HepG2 (cell line): ENCODE data around the gene SLC38A1. TPM values are rescaled to one million over a fixed set of nuclear protein-coding genes. Genes with fewer than 3 reads are reported as not detected.
"Not testable (repeated sequence)": the region's sequence is repeated elsewhere in the genome, so short reads cannot be mapped to it uniquely, and the experiment has no call there.

ENCODE experiments used
- ATAC-seq: fragments of 200-7000 bp; cut with Tn5 transposase; 3 replicates; pipeline ENCODE4 v1.9.1; 2020; ENCODE audit warnings: mild to moderate bottlenecking, moderate library complexity
- BruUV-seq: library from RNA; stranded (reverse); fragments of 400-500 nt; replicated peaks from 2 replicates; lab custom pipeline; 2021; lab: Mats Ljungman, UMichigan
- CTCF ChIA-PET: fragments of 300-600 bp; formaldehyde crosslinking; extraction: SDS; loops from one replicate; lab custom pipeline; 2021; ENCODE audit warnings: low total read pairs, inconsistent platforms, low intra/inter-chr PET ratio; lab: Yijun Ruan, JAX
- POLR2A ChIA-PET: fragments of 350-600 bp; sonication (Branson Sonifier 250); formaldehyde crosslinking; loops from one replicate; lab custom pipeline; 2020; ENCODE audit warnings: antibody characterized with exemption, inconsistent platforms; lab: Yijun Ruan, JAX
- DNase-seq: peaks from one replicate; pipeline ENCODE4 v3.0.0-alpha.2; 2015; ENCODE audit warnings: low spot score
- FAIRE-seq: peaks from 3 replicates; lab custom pipeline; 2011; peaks lifted over from hg19 to GRCh38; lab: Jason Lieb, UNC
- H2AFZ ChIP-seq: one replicate; pipeline ENCODE4 v1.6.1; 2011; ENCODE audit warnings: low read length, inconsistent platforms
- H3K27ac ChIP-seq: fragments of 300-600 bp; 3 replicates; pipeline ENCODE4 v1.8.0; 2011; ENCODE audit warnings: mixed run types, mild to moderate bottlenecking, mixed read lengths, low read length, inconsistent platforms; ENCODE audit not compliant: insufficient read depth; ENCODE audit errors: extremely low read length
- H3K27me3 ChIP-seq, 2 experiments: fragments of 200-600 bp in 1 of 2; 2 replicates in 1 of 2; 3 replicates in 1 of 2; pipeline versions ENCODE4 v1.6.0 to v1.8.0; 2011; ENCODE audit warnings: low read length in 2 of 2, mild to moderate bottlenecking in 2 of 2, moderate library complexity in 2 of 2, inconsistent platforms in 1 of 2; ENCODE audit not compliant: insufficient read depth in 2 of 2, control insufficient read depth in 1 of 2
- H3K36me3 ChIP-seq, 2 experiments: fragments of 200-600 bp in 1 of 2; replicated peaks in 1 of 2; 2 replicates in 1 of 2; 3 replicates in 1 of 2; pipeline versions ENCODE4 v1.5.1 to v1.8.0; 2011; ENCODE audit warnings: low read length in 2 of 2, inconsistent platforms in 1 of 2; ENCODE audit not compliant: insufficient read depth in 2 of 2, control insufficient read depth in 1 of 2
- H3K4me1 ChIP-seq: 2 replicates; pipeline ENCODE4 v1.5.1; 2012; ENCODE audit warnings: low read length, inconsistent platforms; ENCODE audit not compliant: insufficient read depth
- H3K4me2 ChIP-seq: 2 replicates; pipeline ENCODE4 v1.6.0; 2011; ENCODE audit warnings: low read depth, low read length, inconsistent platforms
- H3K4me3 ChIP-seq, 3 experiments: fragments of 200-600 bp in 1 of 3; sonication (generic), shearing (Covaris generic) in 1 of 3; replicated peaks in 1 of 3; 2 replicates each; pipeline ENCODE4 v1.5.1; 2011 to 2016; ENCODE audit warnings: low read length in 3 of 3, inconsistent platforms in 2 of 3, low read depth in 2 of 3, mild to moderate bottlenecking in 2 of 3, control low read depth in 1 of 3, mixed read lengths in 1 of 3; ENCODE audit not compliant: insufficient read depth in 1 of 3
- H3K79me2 ChIP-seq: one replicate; pipeline ENCODE4 v1.6.1; 2011; ENCODE audit warnings: low read length, inconsistent platforms; ENCODE audit not compliant: insufficient read depth
- H3K9ac ChIP-seq: 2 replicates; pipeline ENCODE4 v1.6.0; 2011; ENCODE audit warnings: mild to moderate bottlenecking, low read depth, low read length, inconsistent platforms; ENCODE audit not compliant: insufficient read depth
- H3K9me3 ChIP-seq: 2 replicates; pipeline ENCODE4 v1.5.1; 2012; ENCODE audit warnings: mild to moderate bottlenecking, low read length
- H4K20me1 ChIP-seq: 2 replicates; pipeline ENCODE4 v1.6.0; 2011; ENCODE audit warnings: inconsistent platforms, mild to moderate bottlenecking, low read length, moderate library complexity; ENCODE audit not compliant: insufficient read depth
- CC2D1A ChIP-seq: sonication (generic); formaldehyde crosslinking; IDR thresholded peaks from 2 replicates; pipeline ENCODE4 v1.8.1; 2023; ENCODE audit warnings: mild to moderate bottlenecking, missing genetic modification reagents
- YY1 ChIP-seq: IDR thresholded peaks from 2 replicates; pipeline ENCODE4 v1.6.1; 2011; ENCODE audit warnings: low read length, low read depth, moderate library complexity, mild to moderate bottlenecking; ENCODE audit not compliant: insufficient read depth, insufficient replicate concordance
- ZFP1 ChIP-seq: IDR thresholded peaks from 2 replicates; pipeline ENCODE4 v1.6.1; 2016
- WGBS: methylation state at CpG from one replicate; pipeline ENCODE4 v1.1.6; 2017; ENCODE audit warnings: low lambda C conversion rate; 5-methylcytosine and 5-hydroxymethylcytosine counted together
- in situ Hi-C: cut with HindIII; loops from 2 replicates; pipeline ENCODE4 v1.10.0; 2017; ENCODE audit warnings: low pct_unique_long_range_greater_than_20kb; ENCODE audit not compliant: extremely low pct_ligation_motif_present
- intact Hi-C: fragments of 100-400 bp; cut with micrococcal nuclease; formaldehyde crosslinking; loops from one replicate; pipeline ENCODE4 v1.10.0; 2022; ENCODE audit not compliant: unreplicated experiment
- polyA plus RNA-seq, 8 experiments: library from polyadenylated mRNA; depleted of rRNA in 3 of 8; stranded (reverse) in 7 of 8; unstranded in 1 of 8; fragments of >200 nt; fragmentation: Illumina TruSeq in 4 of 8; extraction: Trizol in 4 of 8; gene quantifications; 2 replicates each; pipeline versions ENCODE4 v1.2.1 to v1.2.3, GENCODE V29; 2011 to 2016; ENCODE audit warnings: low read depth in 4 of 8, missing spikeins in 1 of 8, mixed read lengths in 1 of 8; ENCODE audit not compliant: insufficient read depth in 1 of 8
- total RNA-seq, 5 experiments: library from RNA; depleted of rRNA; stranded (reverse); fragments of >200 nt; fragmentation: Illumina TruSeq; extraction: Trizol; gene quantifications; 2 replicates each; pipeline ENCODE4 v1.2.3, GENCODE V29; 2016; ENCODE audit warnings: low read depth in 1 of 5

SLC38A1 gene
- total and polyA plus RNA-seq, 2 of the 13 experiments (the other 11 are each of a cell fraction or from before 2014, with no cell fraction given) = 47.0 to 50.6 TPM

DNA sequence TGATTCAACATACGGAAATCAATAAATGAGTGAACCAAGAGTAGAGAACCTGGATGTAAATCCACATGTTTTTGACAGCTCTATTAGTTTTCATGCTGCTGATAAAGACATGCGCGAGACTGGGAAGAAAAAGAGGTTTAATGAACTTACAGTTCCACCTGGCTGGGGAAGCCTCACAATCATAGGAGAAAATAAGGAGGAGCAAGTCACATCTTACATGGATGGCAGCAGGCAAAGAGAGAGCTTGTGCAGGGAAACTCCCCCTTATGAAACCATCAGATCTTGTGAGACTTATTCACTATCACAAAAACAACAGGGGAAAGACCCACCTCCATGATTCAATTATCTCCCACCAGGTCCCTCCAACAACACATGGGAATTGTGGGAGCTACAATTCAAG, 23.1 kb upstream of the SLC38A1 start:
- WGBS = 52% methylated on average over 3 of the region's 3 CpGs
- POLR2A ChIA-PET, ATAC-seq, FAIRE-seq, H4K20me1 ChIP-seq, H3K9ac ChIP-seq, H3K4me3 ChIP-seq, H3K9me3 ChIP-seq, H3K79me2 ChIP-seq, BruUV-seq, DNase-seq, in situ Hi-C loops, H2AFZ ChIP-seq, H3K27ac ChIP-seq, CTCF ChIA-PET, H3K4me2 ChIP-seq, H3K36me3 ChIP-seq, H3K4me1 ChIP-seq: not testable (repeated sequence)
- peaks cover 0 to 12% of the 10 kb centered on the region in 2 experiments; a peak in 3 of 5 replicates for H3K27me3 ChIP-seq
- intact Hi-C loops = loop anchor here (5.0 kb wide), 1 partner anchor 50 kb away; no protein-coding TSS in a partner anchor

DNA sequence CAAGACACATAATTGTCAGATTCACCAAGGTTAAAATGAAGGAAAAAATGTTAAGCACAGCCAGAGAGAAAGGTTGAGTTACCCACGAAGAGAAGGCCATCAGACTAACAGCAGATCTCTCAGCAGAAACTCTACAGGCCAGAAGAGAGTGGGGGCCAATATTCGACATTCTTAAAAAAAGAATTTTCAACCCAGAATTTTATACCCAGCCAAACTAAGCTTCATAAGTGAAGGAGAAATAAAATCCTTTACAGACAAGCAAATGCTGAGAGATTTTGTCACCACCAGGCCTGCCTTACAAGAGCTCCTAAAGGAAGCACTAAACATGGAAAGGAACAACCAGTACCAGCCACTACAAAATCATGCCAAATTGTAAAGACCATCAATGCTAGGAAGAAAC, 16.3 kb upstream of the SLC38A1 start:
- H3K79me2 ChIP-seq, BruUV-seq, H3K27ac ChIP-seq, intact Hi-C loops, H3K36me3 ChIP-seq, DNase-seq, ATAC-seq, H3K27me3 ChIP-seq, H3K4me3 ChIP-seq, H2AFZ ChIP-seq, H3K4me2 ChIP-seq, H3K4me1 ChIP-seq, H3K9ac ChIP-seq, H4K20me1 ChIP-seq, FAIRE-seq, POLR2A ChIA-PET, in situ Hi-C loops, CTCF ChIA-PET: not testable (repeated sequence)
- peak; percentile 98 for TF ChIP-seq ZFP1 (CRISPR knock-in tag)
- peaks cover 34% of the 10 kb centered on the region for H3K9me3 ChIP-seq
- WGBS = 0% methylated on average over 2 of the region's 2 CpGs

DNA sequence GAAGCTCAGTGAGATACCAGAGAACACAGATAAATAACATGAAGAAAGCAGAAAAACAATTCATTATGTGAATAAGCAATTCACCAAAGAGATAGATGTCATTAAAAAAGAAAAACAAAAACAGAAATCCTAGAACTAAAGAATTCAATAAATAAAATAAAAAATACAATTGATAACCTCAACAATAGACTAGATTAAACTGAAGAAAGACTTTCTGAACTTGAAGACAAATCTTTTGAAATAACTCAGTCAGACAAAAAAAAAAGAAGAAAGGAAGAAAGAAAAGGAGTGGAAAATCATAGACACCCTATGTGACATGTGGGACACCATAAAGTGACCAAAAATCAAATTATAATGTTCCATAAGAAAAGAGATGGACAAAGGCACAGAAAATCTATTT, 14.0 kb upstream of the SLC38A1 start:
- ATAC-seq = no peak
- FAIRE-seq = no peak
- no peak for TF ChIP-seq CC2D1A (CRISPR knock-in tag)
- no peak for TF ChIP-seq YY1
- POLR2A ChIA-PET = no interaction called here
- H4K20me1 ChIP-seq = no peaks in the 10 kb centered on the region
- H3K4me1 ChIP-seq = no peaks in the 10 kb centered on the region
- H2AFZ ChIP-seq = no peak overlapping the region
- H3K27me3 ChIP-seq = no peaks in the 10 kb centered on the region
- H3K79me2 ChIP-seq = no peaks in the 10 kb centered on the region
- in situ Hi-C loops = no loop called here
- CTCF ChIA-PET = no interaction called here
- no peaks in the 10 kb centered on the region for H3K36me3 ChIP-seq
- no peak for DNase-seq
- no peak overlapping the region for H3K4me3 ChIP-seq
- no TSS peak for BruUV-seq
- H3K4me2 ChIP-seq = no peak overlapping the region
- H3K9ac ChIP-seq = no peak overlapping the region
- peaks cover 34% of the 10 kb centered on the region for H3K9me3 ChIP-seq
- intact Hi-C loops = no loop called here
- H3K27ac ChIP-seq = no peak overlapping the region
